HG02571 (cell line): ENCODE measurements around the gene BMP7.
"Not testable (repeated sequence)": the region's sequence is repeated elsewhere in the genome, so short reads cannot be mapped to it uniquely, and the experiment has no call there.

Source experiments
- ATAC-seq: cut with Tn5 transposase; IDR thresholded peaks from one replicate; pipeline ENCODE4 v1.9.1; 2021; ENCODE audit warnings: mild to moderate bottlenecking, moderate library complexity; ENCODE audit not compliant: unreplicated experiment

BMP7 gene

GRCh38 chr20:57267158-57267821 lies 849 bp upstream of the BMP7 start:
- no peak for ATAC-seq

GRCh38 chr20:57265997-57266290 lies 497 bp downstream of the BMP7 start:
- no peak for ATAC-seq

- no peak for ATAC-seq
Measured at GRCh38 chr20:57265336-57265996, 975 bp downstream of the BMP7 start.

- ATAC-seq: not testable (repeated sequence)
Measured at GRCh38 chr20:57264908-57265335, 1.5 kb downstream of the BMP7 start.

GRCh38 chr20:57263801-57264792 lies 2.3 kb downstream of the BMP7 start:
- no peak for ATAC-seq

GRCh38 chr20:57262784-57263609 lies 3.4 kb downstream of the BMP7 start:
- no peak for ATAC-seq

GRCh38 chr20:57262301-57262700 lies 4.1 kb downstream of the BMP7 start:
- ATAC-seq: no peak

- no peak for ATAC-seq
Measured at GRCh38 chr20:57261457-57262251, 4.8 kb downstream of the BMP7 start.

- no peak for ATAC-seq
Measured at GRCh38 chr20:57260934-57261333, 5.5 kb downstream of the BMP7 start.

GRCh38 chr20:57259938-57260921 lies 6.2 kb downstream of the BMP7 start:
- ATAC-seq: no peak

- ATAC-seq: no peak
Measured at GRCh38 chr20:57259121-57259937, 7.1 kb downstream of the BMP7 start.

- ATAC-seq: no peak
Measured at GRCh38 chr20:57257701-57258453, 8.6 kb downstream of the BMP7 start.

- no peak for ATAC-seq
Measured at GRCh38 chr20:57256908-57257307, 9.5 kb downstream of the BMP7 start.

- no peak for ATAC-seq
Measured at GRCh38 chr20:57256205-57256604, 10.2 kb downstream of the BMP7 start.

GRCh38 chr20:57255183-57255582 lies 11.3 kb downstream of the BMP7 start:
- no peak for ATAC-seq

- no peak for ATAC-seq
Measured at GRCh38 chr20:57252559-57253162, 13.8 kb downstream of the BMP7 start.

- no peak for ATAC-seq
Measured at GRCh38 chr20:57251949-57252348, 14.5 kb downstream of the BMP7 start.
